Astrocyte of the cerebellum (primary cell): ENCODE data around the gene KAT7.

Experiments
- DNase-seq: peaks from one replicate; pipeline ENCODE4 v3.0.0-alpha.2; 2011; ENCODE audit warnings: low read depth
- H3K4me3 ChIP-seq: 2 replicates; pipeline ENCODE4 v1.5.1; 2011; ENCODE audit warnings: mild to moderate bottlenecking, low read depth, low read length, moderate library complexity
- in situ Hi-C: cut with HindIII; loops from 2 replicates; pipeline ENCODE4 v1.10.0; 2017; ENCODE audit warnings: low sequenced_read_pairs
- TF ChIP-seq, protein P1 (sequence below): IDR thresholded peaks from 2 replicates; pipeline ENCODE4 v1.5.1; 2012; ENCODE audit warnings: low read length, low read depth, moderate library complexity, mild to moderate bottlenecking; ENCODE audit errors: missing control alignments

Gene KAT7

DNA sequence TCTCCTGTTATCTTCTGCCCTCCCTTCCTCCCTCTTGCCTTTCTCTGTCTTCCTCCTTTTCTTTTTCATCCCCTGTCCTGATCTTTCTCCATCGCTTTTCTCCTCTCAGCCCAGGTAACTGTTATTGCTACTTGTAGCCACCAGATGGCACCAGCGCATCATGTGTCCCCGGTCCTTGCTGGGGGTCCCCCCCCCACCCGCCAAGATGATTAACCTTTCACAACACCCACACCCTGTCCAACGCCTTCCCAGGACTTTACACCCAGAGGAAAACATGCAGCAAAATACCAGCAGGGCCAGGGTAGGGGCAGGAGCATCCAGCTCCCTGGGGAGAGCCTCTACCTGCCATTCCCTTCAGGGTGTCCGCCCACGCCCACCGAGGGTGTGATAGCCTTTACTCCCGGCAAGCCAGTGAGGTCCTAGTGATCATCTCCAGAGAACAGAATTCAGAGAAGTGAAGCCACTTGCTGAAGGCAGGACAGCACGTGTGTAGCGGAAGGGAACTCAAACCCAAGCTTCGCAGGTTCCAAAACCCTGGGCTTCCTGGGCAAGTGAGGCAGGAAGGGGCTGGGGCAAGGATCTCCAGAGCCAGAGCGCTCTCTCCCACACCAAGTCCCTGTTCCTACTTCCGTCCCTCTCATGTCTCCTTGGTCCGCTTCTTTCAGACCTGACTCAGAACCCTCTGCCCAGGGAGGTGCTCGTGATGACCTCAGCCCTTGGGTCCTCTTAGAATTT, 72.8 kb downstream of the KAT7 start:
- no peak overlapping the region for H3K4me3 ChIP-seq
- TF ChIP-seq, protein P1, sequence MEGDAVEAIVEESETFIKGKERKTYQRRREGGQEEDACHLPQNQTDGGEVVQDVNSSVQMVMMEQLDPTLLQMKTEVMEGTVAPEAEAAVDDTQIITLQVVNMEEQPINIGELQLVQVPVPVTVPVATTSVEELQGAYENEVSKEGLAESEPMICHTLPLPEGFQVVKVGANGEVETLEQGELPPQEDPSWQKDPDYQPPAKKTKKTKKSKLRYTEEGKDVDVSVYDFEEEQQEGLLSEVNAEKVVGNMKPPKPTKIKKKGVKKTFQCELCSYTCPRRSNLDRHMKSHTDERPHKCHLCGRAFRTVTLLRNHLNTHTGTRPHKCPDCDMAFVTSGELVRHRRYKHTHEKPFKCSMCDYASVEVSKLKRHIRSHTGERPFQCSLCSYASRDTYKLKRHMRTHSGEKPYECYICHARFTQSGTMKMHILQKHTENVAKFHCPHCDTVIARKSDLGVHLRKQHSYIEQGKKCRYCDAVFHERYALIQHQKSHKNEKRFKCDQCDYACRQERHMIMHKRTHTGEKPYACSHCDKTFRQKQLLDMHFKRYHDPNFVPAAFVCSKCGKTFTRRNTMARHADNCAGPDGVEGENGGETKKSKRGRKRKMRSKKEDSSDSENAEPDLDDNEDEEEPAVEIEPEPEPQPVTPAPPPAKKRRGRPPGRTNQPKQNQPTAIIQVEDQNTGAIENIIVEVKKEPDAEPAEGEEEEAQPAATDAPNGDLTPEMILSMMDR = peak; percentile 79
- in situ Hi-C loops = no loop called here
- DNase-seq = peak; percentile 13

DNA sequence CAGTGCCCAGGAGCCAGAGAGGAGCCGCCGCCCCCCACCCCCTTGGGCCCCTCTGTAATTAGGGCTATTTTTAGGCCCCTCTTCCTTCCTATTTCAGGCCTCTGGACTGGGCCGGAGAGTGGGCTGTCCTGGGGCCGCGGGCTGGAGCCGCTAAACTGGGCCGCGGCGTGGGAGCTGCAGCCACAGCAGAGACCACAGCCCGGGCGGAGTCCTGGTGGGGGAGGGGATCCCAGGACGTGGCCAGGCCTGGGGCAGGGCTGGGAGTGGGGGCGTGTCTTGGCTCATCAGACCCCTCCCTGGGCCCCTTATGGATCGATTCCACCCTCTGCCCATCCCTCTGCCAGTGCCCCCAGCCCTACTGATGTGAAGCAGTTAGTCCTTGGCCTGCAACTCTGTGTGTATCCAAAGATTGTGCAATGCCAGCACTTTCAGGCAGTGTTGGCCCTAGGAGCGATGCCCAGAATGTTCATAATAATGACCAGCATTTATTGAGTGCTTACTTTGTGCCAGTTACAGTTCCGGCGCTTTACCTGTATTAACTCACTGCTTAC, 74.4 kb downstream of the KAT7 start:
- in situ Hi-C loops = no loop called here
- no peak for DNase-seq
- TF ChIP-seq, protein P1 = no peak
- no peak overlapping the region for H3K4me3 ChIP-seq

GRCh38 chr17:49866019-49866380, 77.5 kb downstream of the KAT7 start:
- in situ Hi-C loops = no loop called here
- TF ChIP-seq, protein P1 = no peak
- H3K4me3 ChIP-seq = no peak overlapping the region
- DNase-seq = no peak

GRCh38 chr17:49866882-49867413, 78.5 kb downstream of the KAT7 start:
- H3K4me3 ChIP-seq = no peak overlapping the region
- TF ChIP-seq, protein P1 = no peak
- in situ Hi-C loops = no loop called here
- DNase-seq = no peak

- in situ Hi-C loops = no loop called here
- H3K4me3 ChIP-seq = no peak overlapping the region
- TF ChIP-seq, protein P1 = no peak
- DNase-seq = no peak
Observed at GRCh38 chr17:49869038-49869374, 80.5 kb downstream of the KAT7 start.

- DNase-seq = no peak
- no peak overlapping the region for H3K4me3 ChIP-seq
- in situ Hi-C loops = no loop called here
- TF ChIP-seq, protein P1 = no peak
Observed at GRCh38 chr17:49870298-49870697, 81.8 kb downstream of the KAT7 start.
